ENCODE data around the gene DRICH1.
"Not testable (repeated sequence)": the region's sequence is repeated elsewhere in the genome, so short reads cannot be mapped to it uniquely, and the experiment has no call there.

GRCh38 chr22:23640206-23640605 is 8.1 kb upstream of the DRICH1 start:
- TF ChIP-seq CTCF, POLR2A (IDR thresholded peaks at IDR 0.05): not testable (repeated sequence)
